Spinal cord (tissue), 10 donors: ENCODE results near the gene TFF1. TPM values are rescaled to one million over a fixed set of nuclear protein-coding genes. Genes with fewer than 3 reads are reported as not detected.

Source experiments
- DNase-seq, 6 donors: peaks; one replicate each; pipeline versions ENCODE4 v3.0.0 to v3.0.0-alpha.2; 2013 to 2015; ENCODE audit warnings: low spot score in 6 of 6, low read depth in 4 of 6
- H3K27ac ChIP-seq: one replicate; pipeline ENCODE4 v1.5.1; 2013; ENCODE audit warnings: low read depth, low read length, control low read depth
- H3K27me3 ChIP-seq: one replicate; pipeline ENCODE4 v1.6.1; 2013; ENCODE audit warnings: low read length; ENCODE audit not compliant: control insufficient read depth, insufficient read depth
- H3K36me3 ChIP-seq: one replicate; pipeline ENCODE4 v1.6.1; 2013; ENCODE audit warnings: low read length; ENCODE audit not compliant: control insufficient read depth, insufficient read depth
- H3K4me1 ChIP-seq: one replicate; pipeline ENCODE4 v1.6.1; 2013; ENCODE audit warnings: low read length; ENCODE audit not compliant: control insufficient read depth, insufficient read depth
- H3K4me3 ChIP-seq: one replicate; pipeline ENCODE4 v1.5.1; 2013; ENCODE audit warnings: low read depth, low read length, control low read depth
- H3K9me3 ChIP-seq: one replicate; pipeline ENCODE4 v1.6.1; 2013; ENCODE audit warnings: low read length; ENCODE audit not compliant: control insufficient read depth, insufficient read depth
- WGBS: methylation state at CpG from one replicate; pipeline ENCODE4 v1.1.5; 2013; ENCODE audit warnings: missing lambda C conversion rate; ENCODE audit not compliant: insufficient coverage; 5-methylcytosine and 5-hydroxymethylcytosine counted together
- long read RNA-seq, 4 donors: transcript quantifications; one replicate each; lab custom pipeline, GENCODE V29; 2026
- polyA plus RNA-seq, 2 donors: library from polyadenylated mRNA; unstranded; fragments of 120-200 nt; gene quantifications; one replicate each; pipeline ENCODE4 v1.2.1, GENCODE V29; 2013; ENCODE audit not compliant: insufficient read length in 2 of 2
- total RNA-seq, 2 donors: library from RNA; depleted of rRNA in 1 of 2; stranded (reverse); fragments of 120-200 nt in 1 of 2; fragments of >200 nt in 1 of 2; gene quantifications; one replicate each; pipeline versions ENCODE4 v1.2.3 to v1.2.4, GENCODE V29; 2013 to 2014
- donor health status: healthy.

The TFF1 gene
- total RNA-seq (not detected), polyA plus RNA-seq (not detected)
- long read RNA-seq, donor 1 = 0 reads
- long read RNA-seq, donor 2, partial matches to known transcripts = 0 of 1 reads
- long read RNA-seq, donor 2, other reads (novel, unspliced or antisense) = 0 of 1 reads
- long read RNA-seq, donor 3 = 0 reads
- long read RNA-seq, donor 4 = 0 reads

DNA sequence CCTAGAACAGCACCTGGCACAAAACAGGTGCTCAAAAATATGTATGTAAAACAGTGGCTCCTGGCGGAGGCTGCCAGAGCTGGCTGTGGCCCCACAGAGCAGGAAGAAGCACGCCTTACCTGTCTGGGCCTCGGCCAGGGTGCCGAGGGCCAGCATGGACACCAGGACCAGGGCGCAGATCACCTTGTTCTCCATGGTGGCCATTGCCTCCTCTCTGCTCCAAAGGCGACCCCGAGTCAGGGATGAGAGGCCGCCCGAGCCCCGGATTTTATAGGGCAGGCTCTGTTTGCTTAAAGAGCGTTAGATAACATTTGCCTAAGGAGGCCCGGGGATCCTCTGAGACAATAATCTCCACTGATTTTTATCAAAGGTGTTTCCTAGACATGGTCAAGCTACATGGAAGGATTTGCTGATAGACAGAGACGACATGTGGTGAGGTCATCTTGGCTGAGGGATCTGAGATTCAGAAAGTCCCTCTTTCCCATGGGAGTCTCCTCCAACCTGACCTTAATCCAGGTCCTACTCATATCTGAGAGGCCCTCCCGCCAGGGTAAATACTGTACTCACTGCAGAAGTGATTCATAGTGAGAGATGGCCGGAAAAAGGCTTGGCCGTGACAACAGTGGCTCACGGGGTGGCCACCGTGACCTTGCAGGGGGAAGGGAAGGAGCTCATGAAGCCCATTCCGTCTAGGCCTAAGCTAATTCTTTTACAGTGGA lies at the start of gene TFF1:
Gene TFF1, minus strand, starts transcription at position 244 of the 719 bp plus-strand sequence. Its CDS starts 40 bp downstream, at position 204.
- DNase-seq = no peak
- Histone ChIP-seq H3K27me3 (no peaks in the 10 kb centered on the region), H3K36me3 (no peaks in the 10 kb centered on the region), H3K4me3 (no peak within 1 kb of the TSS), H3K27ac (no peak within 1 kb of the TSS), H3K9me3 (no peaks in the 10 kb centered on the region), H3K4me1 (no peaks in the 10 kb centered on the region)
- 94% methylated on average over 16 of the region's 19 CpGs for WGBS

DNA sequence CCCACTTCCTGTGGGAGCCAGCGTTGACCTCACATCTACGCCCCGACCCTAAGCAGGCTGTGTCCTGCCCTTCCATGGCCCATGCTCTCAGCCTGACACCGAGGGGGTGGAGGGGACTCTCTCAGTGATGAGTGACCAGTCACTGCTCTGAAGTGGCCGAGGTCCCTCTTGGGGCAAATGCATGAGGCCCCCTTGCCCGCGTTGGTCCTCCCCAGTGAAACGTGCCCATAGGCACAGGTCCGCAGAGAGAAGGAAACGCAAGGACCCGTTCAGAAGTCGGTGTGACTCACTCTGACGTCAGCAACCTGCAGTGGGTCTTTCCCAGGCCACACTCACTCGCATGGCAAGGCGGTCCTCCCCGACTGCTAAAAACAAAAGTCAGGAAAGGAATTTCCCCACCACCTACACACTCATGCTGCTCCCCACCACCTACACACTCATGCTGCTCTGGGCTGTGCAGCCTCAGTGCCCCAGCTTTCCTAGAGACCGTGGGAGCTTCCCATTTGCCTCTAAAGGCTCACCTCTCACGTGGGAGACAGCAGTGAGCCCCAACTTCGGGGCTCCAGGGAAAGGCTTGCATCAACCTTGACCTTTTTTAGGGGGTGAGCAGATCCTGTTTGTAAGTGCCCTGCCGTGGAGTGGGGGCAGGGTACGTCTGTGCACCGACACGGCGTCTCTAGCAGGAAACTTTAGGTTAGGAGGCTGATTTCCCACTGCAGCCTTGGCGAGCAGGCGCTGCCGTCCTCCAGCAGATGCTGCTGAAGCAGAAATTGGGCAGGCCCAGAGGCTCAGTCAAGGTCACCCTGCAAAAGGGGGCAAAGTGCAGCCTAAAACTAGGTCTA lies 48.8 kb upstream of the TFF1 start:
- DNase-seq = no peak
- no peaks in the 10 kb centered on the region for H3K9me3 ChIP-seq
- H3K4me1 ChIP-seq = no peaks in the 10 kb centered on the region
- 82% methylated on average over 27 of the region's 27 CpGs for WGBS
- no peaks in the 10 kb centered on the region for H3K27me3 ChIP-seq
- no peaks in the 10 kb centered on the region for H3K36me3 ChIP-seq
- no peak overlapping the region for H3K4me3 ChIP-seq
- H3K27ac ChIP-seq = no peak overlapping the region

- H3K9me3 ChIP-seq = no peaks in the 10 kb centered on the region
- H3K4me3 ChIP-seq = no peak overlapping the region
- no peak for DNase-seq
- no peak overlapping the region for H3K27ac ChIP-seq
- H3K4me1 ChIP-seq = no peaks in the 10 kb centered on the region
- 94% methylated on average over 8 of the region's 8 CpGs for WGBS
- H3K36me3 ChIP-seq = no peaks in the 10 kb centered on the region
- H3K27me3 ChIP-seq = no peaks in the 10 kb centered on the region
Measured at GRCh38 chr21:42414553-42414927, 48.2 kb upstream of the TFF1 start.

- H3K9me3 ChIP-seq = no peaks in the 10 kb centered on the region
- no peaks in the 10 kb centered on the region for H3K36me3 ChIP-seq
- no peak overlapping the region for H3K4me3 ChIP-seq
- no peak overlapping the region for H3K27ac ChIP-seq
- H3K4me1 ChIP-seq = no peaks in the 10 kb centered on the region
- no peak for DNase-seq
- H3K27me3 ChIP-seq = no peaks in the 10 kb centered on the region
- WGBS = 78% methylated on average over 5 of the region's 8 CpGs
Measured at GRCh38 chr21:42414066-42414465, 47.7 kb upstream of the TFF1 start.

- H3K9me3 ChIP-seq = no peaks in the 10 kb centered on the region
- no peaks in the 10 kb centered on the region for H3K4me1 ChIP-seq
- no peak overlapping the region for H3K4me3 ChIP-seq
- H3K27me3 ChIP-seq = no peaks in the 10 kb centered on the region
- 100% methylated on average over 2 of the region's 4 CpGs for WGBS
- H3K27ac ChIP-seq = no peak overlapping the region
- no peak for DNase-seq
- no peaks in the 10 kb centered on the region for H3K36me3 ChIP-seq
Measured at GRCh38 chr21:42413500-42413899, 47.2 kb upstream of the TFF1 start.

GRCh38 chr21:42413093-42413492 lies 46.8 kb upstream of the TFF1 start:
- H3K4me1 ChIP-seq = no peaks in the 10 kb centered on the region
- H3K9me3 ChIP-seq = no peaks in the 10 kb centered on the region
- DNase-seq = no peak
- H3K27me3 ChIP-seq = no peaks in the 10 kb centered on the region
- no peaks in the 10 kb centered on the region for H3K36me3 ChIP-seq
- no peak overlapping the region for H3K4me3 ChIP-seq
- 82% methylated on average over 14 of the region's 14 CpGs for WGBS
- H3K27ac ChIP-seq = no peak overlapping the region

- no peaks in the 10 kb centered on the region for H3K4me1 ChIP-seq
- H3K9me3 ChIP-seq = no peaks in the 10 kb centered on the region
- no peak overlapping the region for H3K27ac ChIP-seq
- no peaks in the 10 kb centered on the region for H3K36me3 ChIP-seq
- DNase-seq = no peak
- H3K4me3 ChIP-seq = no peak overlapping the region
- H3K27me3 ChIP-seq = no peaks in the 10 kb centered on the region
- 100% methylated on average over 1 of the region's 5 CpGs for WGBS
Measured at GRCh38 chr21:42412636-42412933, 46.2 kb upstream of the TFF1 start.

DNA sequence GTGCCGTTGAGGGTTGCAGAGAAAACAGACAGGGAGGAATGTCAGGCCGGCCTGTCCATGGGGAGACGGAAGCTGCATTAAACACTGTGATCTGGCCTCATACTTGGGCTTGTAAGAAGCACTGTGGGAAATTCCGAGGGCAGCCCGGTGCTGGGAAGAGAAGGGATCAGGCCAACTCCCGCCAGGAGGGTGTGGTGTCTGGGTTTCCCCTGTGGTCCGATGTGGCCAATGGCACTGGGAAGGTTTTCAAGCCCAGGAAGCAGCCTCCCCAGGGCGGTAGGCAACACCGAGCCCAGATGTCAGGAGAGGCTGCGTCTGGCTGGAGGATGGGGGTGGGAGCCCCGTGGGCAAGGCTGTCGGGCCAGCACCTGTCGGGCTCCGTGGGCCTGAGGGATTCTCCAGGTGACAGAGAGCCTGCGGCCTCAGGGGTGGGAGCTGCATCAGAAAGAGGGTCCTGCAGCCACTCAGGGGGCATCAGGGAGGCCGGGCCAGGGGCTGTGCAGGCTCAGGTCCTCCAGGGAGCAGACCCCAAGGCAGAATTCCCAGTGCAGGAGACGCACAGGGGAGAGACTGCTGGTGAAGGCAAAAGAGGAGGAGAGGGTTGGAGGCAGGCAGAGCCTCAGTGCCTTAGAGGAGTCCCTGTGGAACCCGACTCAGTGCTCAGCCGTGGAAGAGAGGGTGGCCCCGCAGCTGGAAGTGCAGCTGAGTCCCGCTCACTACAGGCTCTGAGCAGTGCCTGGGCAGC lies 45.7 kb upstream of the TFF1 start:
- no peak overlapping the region for H3K27ac ChIP-seq
- H3K9me3 ChIP-seq = no peaks in the 10 kb centered on the region
- H3K27me3 ChIP-seq = no peaks in the 10 kb centered on the region
- no peak for DNase-seq
- 72% methylated on average over 21 of the region's 21 CpGs for WGBS
- no peaks in the 10 kb centered on the region for H3K36me3 ChIP-seq
- no peaks in the 10 kb centered on the region for H3K4me1 ChIP-seq
- H3K4me3 ChIP-seq = no peak overlapping the region

- no peak overlapping the region for H3K4me3 ChIP-seq
- H3K27ac ChIP-seq = no peak overlapping the region
- 53% methylated on average over 4 of the region's 7 CpGs for WGBS
- no peaks in the 10 kb centered on the region for H3K36me3 ChIP-seq
- no peaks in the 10 kb centered on the region for H3K27me3 ChIP-seq
- H3K4me1 ChIP-seq = no peaks in the 10 kb centered on the region
- no peaks in the 10 kb centered on the region for H3K9me3 ChIP-seq
- DNase-seq = peak in 1 of 6 donors; percentile 59
Measured at GRCh38 chr21:42411197-42411869, 45.0 kb upstream of the TFF1 start.
